Measurements from ENCODE around the gene R3HDML.

The R3HDML gene

DNA sequence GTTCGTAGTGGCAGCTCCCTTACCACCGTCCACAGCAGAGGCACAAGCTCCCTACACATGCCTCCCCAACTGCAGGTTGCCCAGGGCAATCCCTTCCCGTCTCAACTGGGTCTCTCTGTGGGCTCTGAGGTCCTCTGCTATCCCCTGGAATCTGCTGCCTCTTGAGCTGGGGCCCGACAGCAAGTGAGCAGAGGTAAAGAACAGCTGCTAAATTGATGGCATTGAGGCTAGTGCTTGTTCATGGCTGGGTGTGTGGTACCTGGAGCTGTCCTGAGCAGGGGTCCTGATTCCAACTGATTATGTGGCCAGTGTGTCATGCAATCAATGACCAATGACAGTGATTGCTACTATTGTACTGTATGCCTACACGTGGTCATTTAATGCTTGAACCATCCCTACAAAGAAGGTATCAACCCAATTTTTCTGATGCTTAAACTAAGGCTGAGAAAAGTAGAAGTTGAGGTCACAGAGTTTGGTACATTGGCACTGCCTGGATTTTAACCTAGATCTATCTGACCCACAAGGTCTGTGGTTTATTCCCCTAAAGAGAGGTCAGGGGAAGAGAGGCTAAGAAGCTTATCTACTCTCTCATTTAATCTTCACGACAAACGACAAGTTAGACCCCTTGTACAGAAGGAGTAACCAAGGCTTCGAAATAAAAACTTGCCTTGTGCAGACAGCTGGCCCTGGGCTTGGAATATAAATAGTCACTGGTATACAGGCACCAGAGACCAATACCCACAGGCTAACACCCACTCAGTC lies 59.7 kb downstream of the R3HDML start:
- Histone ChIP-seq H3K4me3 (ENCODE audit: low read length in 2 of 2) (no peak overlapping the region), H3K4me1 (ENCODE audit: control insufficient read depth in 2 of 2, insufficient read depth in 2 of 2, low read length in 2 of 2) (peaks cover 32 to 71% of the 10 kb centered on the region in 2 donors), H3K9ac (ENCODE audit: low read depth in 1 of 2, low read length in 2 of 2) (peak overlapping the region in 1 of 2 donors; percentile 36), H3K27ac (ENCODE audit: low read depth in 2 of 2, low read length in 2 of 2) (peak overlapping the region; percentile 26 to 59), H3K9me3 (ENCODE audit: control insufficient read depth in 2 of 2, low read length in 2 of 2) (no peaks in the 10 kb centered on the region), H3K27me3 (ENCODE audit: control insufficient read depth in 2 of 2, insufficient read depth in 2 of 2, low read length in 2 of 2) (no peaks in the 10 kb centered on the region), H3K36me3 (ENCODE audit: control insufficient read depth in 2 of 2, insufficient read depth in 2 of 2, low read length in 2 of 2) (no peaks in the 10 kb centered on the region)

DNA sequence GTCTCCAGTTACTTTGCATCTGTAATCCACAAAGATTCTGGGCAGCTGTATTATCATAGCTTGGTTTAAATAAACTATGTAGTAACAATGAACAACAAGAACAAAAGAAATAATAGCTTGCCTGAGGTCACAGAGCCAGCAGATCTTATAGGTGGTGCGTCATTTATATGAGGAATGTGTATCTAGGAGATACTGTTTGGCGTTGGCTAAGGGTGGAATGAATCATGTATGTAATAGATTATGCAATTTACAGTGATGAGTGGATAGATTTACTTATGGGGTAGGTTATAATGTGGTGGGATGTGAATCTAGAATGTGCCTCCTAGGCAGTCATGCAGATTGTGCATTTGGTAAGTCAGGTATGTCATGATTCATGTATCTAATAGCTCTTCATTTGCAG lies 61.5 kb downstream of the R3HDML start:
- peaks cover 29 to 75% of the 10 kb centered on the region in 2 donors for H3K4me1 ChIP-seq (ENCODE audit: control insufficient read depth in 2 of 2, insufficient read depth in 2 of 2, low read length in 2 of 2)
- no peaks in the 10 kb centered on the region for H3K27me3 ChIP-seq (ENCODE audit: control insufficient read depth in 2 of 2, insufficient read depth in 2 of 2, low read length in 2 of 2)
- no peak overlapping the region for H3K9ac ChIP-seq (ENCODE audit: low read depth in 1 of 2, low read length in 2 of 2)
- H3K9me3 ChIP-seq (ENCODE audit: control insufficient read depth in 2 of 2, low read length in 2 of 2) = no peaks in the 10 kb centered on the region
- peaks cover 0 to 10% of the 10 kb centered on the region in 2 donors for H3K36me3 ChIP-seq (ENCODE audit: control insufficient read depth in 2 of 2, insufficient read depth in 2 of 2, low read length in 2 of 2)
- H3K4me3 ChIP-seq (ENCODE audit: low read length in 2 of 2) = no peak overlapping the region
- H3K27ac ChIP-seq (ENCODE audit: low read depth in 2 of 2, low read length in 2 of 2) = peak overlapping the region; percentile 93 to 96

DNA sequence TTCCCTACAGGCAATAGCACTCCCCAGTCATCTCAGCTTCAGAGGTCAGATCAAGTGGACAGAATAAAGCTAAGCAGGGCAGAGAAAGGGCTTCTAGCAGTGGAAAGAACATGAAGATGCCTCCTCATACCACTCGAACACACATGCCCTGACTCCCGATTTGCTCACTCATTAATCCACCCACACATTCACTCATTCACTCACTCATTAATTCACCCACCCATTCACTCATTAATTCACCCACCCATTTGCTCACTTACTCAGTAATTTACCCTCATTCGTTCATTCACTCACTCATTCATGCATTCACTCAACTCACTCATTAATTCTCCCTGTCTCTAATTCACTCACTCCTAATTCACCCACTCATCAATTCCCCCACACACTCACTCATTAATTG lies 62.6 kb downstream of the R3HDML start:
- Histone ChIP-seq H3K4me3 (ENCODE audit: low read length in 2 of 2) (no peak overlapping the region), H3K27me3 (ENCODE audit: control insufficient read depth in 2 of 2, insufficient read depth in 2 of 2, low read length in 2 of 2) (no peaks in the 10 kb centered on the region), H3K9me3 (ENCODE audit: control insufficient read depth in 2 of 2, low read length in 2 of 2) (no peaks in the 10 kb centered on the region), H3K27ac (ENCODE audit: low read depth in 2 of 2, low read length in 2 of 2) (peak overlapping the region; percentile 93 to 96), H3K36me3 (ENCODE audit: control insufficient read depth in 2 of 2, insufficient read depth in 2 of 2, low read length in 2 of 2) (peaks cover 4 to 12% of the 10 kb centered on the region in 2 donors), H3K4me1 (ENCODE audit: control insufficient read depth in 2 of 2, insufficient read depth in 2 of 2, low read length in 2 of 2) (peaks cover 37 to 84% of the 10 kb centered on the region in 2 donors), H3K9ac (ENCODE audit: low read depth in 1 of 2, low read length in 2 of 2) (peak overlapping the region; percentile 32 to 53)

DNA sequence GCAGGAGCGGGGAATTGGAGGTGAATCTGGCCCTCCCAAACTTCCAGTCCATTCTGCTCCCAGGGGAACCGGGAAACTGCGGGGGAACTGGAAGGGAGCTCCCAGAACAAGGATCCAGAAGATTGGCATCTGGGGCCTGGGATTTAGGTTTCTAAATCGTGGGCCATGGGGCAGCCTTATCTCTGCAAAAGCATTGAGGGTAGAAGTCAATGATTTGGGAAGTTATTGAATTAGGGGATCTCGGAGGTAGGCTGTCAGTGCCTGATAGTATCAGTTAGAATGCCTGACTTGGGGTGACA lies 63.8 kb downstream of the R3HDML start:
- peaks cover 4 to 13% of the 10 kb centered on the region in 2 donors for H3K36me3 ChIP-seq (ENCODE audit: control insufficient read depth in 2 of 2, insufficient read depth in 2 of 2, low read length in 2 of 2)
- H3K9ac ChIP-seq (ENCODE audit: low read depth in 1 of 2, low read length in 2 of 2) = peak overlapping the region; percentile 26 to 53

More for the DNA sequence above, 63.8 kb downstream of the R3HDML start:
- peak overlapping the region; percentile 93 to 96 for H3K27ac ChIP-seq (ENCODE audit: low read depth in 2 of 2, low read length in 2 of 2)
- H3K4me3 ChIP-seq (ENCODE audit: low read length in 2 of 2) = peak overlapping the region; percentile 15 to 85
- H3K9me3 ChIP-seq (ENCODE audit: control insufficient read depth in 2 of 2, low read length in 2 of 2) = no peaks in the 10 kb centered on the region
- peaks cover 34 to 88% of the 10 kb centered on the region in 2 donors for H3K4me1 ChIP-seq (ENCODE audit: control insufficient read depth in 2 of 2, insufficient read depth in 2 of 2, low read length in 2 of 2)
- H3K27me3 ChIP-seq (ENCODE audit: control insufficient read depth in 2 of 2, insufficient read depth in 2 of 2, low read length in 2 of 2) = no peaks in the 10 kb centered on the region

Measured in mucosa of rectum (tissue), 2 donors.